Activated CD4-positive, alpha-beta T cell treated with anti-CD3 and anti-CD28 coated beads, Interleukin-2, Interleukin-6, amounts not matched to agents 100 ng/mL and 50 ng/mL, durations not matched to agents 16 hours and 8 hours (primary cell): ENCODE data around the gene TTLL5.
A peak's percentile ranks its signal among the peaks of the same experiment; 100 is the strongest.
"Not testable (repeated sequence)": the region's sequence is repeated elsewhere in the genome, so short reads cannot be mapped to it uniquely, and the experiment has no call there.

Experiments used
- DNase-seq: peaks from one replicate; pipeline ENCODE4 v3.0.0-alpha.2; 2020

TTLL5 gene

DNA sequence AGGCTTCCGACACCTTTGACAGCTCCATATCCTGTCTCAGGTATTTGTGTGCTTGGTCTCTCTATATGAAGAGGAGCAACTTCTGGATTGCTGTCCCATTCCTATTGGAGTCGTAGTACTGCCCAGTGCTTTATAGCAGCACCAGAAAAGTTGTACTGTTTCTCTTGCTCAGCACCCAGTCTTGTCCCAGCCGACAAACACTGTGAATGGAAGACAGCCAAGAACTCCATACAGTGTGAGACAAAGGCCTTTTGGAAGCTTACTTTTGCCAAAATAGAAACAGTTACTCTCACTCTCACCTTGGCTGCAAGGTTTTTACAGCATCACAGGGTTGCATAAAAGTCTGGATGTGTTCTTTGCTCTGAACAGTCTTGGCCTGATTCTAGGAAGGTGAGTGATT lies 215.5 kb downstream of the TTLL5 start:
- DNase-seq = no peak

DNA sequence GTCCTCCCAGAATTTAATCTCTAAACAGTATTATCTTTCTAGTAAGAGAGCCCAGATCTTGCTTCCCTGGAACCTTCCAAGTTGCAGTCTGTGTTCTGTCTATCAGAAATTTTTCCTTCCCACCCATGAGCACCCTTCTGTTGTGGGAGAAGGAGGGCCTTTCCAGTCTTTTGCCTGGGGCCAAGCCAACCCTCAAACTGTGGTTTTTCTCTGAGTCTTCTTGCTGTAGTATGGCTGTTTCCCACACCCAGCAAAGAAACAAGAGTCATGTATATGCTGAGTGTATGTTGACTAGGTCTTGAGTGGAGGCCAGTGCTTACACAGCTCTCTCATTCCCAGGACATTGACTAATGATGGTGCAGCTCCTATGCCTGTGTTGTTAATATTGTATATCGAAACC lies 216.2 kb downstream of the TTLL5 start:
- no peak for DNase-seq

DNA sequence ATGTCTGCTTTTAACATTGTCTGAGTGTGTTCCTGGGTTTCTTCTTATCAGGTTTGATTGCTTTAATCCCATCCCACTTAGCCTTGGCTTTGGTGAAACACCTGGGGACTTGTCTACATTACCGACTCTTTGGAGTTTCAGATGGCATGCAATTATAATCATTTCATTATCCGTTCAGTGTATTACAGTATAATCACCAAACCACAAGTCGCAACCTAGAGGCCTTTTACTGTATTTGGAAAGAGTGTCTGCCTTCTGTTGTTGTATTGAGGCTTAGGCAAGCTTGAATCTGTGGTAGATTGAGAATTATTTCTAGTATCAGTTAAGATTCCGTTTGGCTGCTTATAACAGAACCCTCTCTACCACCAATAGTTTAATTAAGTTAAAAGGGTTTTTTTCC lies 216.8 kb downstream of the TTLL5 start:
- DNase-seq = no peak

DNA sequence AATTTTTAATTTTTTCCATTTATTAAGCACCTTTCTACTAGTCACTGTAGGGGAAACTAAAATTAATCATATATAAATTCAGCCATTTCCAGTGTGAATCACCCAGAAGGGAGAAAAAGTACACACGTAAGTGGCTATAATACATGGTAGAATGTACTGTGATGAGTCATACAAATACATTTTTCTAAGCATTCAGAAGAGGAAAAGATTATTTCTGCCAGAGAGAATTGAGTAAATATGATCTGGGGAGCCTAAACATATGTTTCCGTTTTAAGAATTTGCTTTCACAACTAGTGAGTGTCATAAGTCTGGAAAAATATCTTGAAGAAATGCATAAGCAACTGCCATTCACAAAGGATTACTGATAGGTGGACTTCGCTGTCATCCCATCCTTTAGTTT lies 218.0 kb downstream of the TTLL5 start:
- DNase-seq = peak; percentile 66

DNA sequence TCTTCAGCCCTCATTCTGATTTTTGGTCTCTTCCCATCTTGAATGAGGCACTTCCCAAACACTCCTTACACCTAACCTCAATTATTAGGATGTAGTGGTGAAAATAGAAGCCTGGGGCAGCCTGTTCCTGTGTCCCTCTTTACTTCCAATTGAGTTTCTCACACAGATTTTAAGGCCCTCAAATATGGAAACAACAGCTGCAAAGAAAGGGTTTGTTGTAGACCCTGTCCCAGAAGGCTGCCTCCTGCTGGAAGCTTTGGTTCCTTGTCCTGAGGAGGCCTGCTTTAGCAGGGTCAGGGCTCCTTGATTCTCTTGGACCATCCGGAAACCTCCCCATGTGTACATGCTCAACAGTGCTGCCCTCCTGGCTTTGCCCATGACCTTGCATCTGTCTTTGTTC lies 219.5 kb downstream of the TTLL5 start:
- no peak for DNase-seq

DNA sequence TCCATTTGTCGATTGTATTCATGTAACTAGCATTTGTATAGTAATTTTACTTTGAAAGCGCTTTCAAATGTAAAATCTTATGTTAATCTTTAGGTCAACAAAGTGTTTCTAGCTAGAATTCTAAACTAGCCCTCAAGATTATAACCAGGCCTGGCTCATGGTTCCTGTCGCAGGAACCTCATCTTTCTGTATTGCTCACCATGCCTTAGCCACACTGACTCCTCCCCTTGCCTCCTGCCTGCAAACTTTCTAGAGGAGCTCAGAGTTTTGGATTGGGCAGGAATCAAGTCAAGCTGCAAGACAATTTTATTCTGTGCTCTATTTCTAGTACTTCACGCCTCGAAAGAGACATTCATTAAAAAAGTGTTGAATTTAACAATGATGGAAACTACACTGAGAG lies 220.9 kb downstream of the TTLL5 start:
- peak; percentile 36 for DNase-seq

DNA sequence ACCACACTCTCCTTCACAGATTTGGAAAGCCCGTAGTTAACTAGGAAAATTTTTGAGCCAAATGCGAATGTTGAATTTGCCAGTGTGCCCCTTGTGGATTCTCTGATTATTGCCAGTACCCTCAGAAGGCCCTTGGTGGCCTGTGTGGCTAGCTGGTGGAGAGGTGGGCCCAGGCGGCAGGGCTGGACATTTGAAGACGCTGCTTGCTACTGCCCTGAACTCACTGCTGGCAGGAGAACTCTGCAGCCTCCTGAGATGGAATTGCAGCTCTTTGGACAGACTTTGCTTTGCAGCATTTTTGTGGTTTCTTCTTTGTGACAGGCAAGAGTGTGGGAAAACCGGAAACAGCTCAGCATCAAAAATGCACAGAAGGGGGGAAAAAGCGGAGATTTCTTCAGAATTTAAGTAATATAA lies 223.2 kb downstream of the TTLL5 start:
- DNase-seq = no peak

DNA sequence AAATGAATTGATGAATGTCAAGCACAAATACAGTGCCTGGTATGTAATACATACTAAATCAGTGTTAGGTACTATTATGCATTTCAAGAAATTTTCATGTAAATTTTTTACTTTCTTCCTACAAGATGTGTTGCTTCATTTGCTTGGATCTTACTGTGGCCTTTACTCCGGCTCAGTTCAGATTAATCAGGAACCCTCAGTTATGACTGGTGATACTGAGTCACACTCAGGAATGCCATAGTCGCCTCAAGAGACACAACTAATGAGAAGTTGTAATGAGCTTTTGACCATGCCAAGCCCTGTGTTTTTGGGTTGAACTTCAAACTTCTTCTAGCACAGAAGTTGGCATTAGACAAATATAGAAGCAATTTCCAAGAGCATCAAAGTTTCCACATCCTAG lies 224.8 kb downstream of the TTLL5 start:
- DNase-seq = no peak

DNA sequence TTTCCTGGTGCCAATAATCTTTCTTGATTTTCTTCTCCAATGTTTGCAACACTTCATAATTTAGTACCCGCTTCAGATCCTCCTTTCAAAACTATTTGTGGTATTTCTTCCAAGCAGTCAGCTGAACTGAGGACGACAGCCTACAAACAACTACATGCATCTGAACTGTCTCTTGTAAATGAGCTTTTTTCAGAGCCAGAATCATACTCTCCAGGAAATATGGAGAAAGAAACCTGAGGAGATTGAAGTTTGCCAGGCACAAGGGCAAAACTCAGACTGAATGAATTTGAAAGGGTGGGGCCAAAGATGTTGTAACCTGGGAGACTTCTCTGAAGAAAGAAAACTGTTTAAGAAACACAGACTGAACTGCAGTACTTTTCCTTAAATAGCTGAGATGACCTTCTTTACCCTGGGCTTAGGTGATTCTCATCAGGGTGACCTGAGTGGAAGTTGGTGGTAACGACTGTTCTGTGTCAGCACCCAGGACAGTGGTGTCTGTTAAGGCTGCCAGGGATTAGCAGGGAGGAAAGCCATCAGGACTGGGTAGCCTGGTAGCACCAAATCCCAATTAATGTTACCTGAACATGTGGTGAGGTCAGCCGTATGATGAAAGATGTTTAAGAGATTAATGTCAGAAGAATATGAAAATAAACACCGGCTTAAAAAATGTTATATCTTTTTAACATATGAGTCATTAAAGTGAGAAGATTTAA lies 225.7 kb downstream of the TTLL5 start:
- DNase-seq = no peak

DNA sequence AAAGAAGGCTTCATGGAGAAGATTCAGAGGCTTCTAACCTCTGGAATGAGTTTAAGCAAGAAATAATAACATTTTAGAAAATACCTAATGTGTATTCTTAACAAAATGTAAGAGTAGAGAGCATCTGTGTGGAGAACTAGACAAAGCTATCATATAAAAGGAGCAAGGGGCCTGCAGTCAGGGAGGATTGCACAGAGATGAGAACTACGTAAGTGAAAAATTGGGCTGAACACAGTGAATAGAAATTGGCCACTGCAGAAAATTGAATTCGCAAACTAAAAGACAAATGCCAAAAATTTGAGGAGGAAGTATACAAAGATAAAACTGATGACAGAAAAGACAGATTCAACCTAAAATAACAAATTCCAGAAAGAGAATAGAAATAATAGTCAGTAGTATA lies 227.9 kb downstream of the TTLL5 start:
- DNase-seq = no peak

DNA sequence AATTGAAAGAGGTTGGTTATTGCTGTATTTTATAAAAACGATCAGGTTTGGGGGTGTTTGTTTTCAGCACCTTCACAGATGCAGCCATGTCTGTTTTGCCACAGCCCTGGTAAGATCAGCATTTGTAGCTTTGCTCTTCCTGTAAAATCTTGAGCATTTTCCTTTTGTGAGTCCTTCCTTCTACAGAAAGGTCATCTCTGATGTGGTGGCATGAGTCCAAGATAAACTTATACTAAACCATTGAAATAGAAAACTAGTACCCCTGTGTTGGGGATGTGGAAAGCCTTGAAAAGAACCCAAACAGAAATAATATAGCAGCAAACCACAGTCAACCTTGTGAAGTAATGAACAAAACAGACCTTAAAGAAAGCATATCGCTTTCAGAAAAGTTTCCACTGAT lies 235.3 kb downstream of the TTLL5 start:
- DNase-seq = no peak

DNA sequence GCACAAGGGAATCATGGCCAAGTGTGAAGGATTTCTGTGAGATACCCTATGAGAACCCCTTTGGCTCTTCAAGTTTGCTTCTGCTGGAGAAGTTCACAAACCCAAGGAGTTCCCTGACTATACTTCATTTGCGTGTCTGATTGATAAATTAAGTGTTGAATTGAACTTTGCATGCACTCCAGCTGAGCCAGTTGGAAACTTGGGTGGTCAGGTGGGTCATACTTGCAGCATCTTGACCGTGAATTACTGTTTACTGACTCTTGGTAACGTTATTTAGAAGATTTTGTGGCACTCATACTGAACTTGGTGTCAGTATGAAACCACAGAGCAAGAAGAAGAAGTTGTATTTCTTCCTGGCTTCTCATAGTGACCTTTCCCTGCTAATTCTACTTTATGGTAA lies 243.3 kb downstream of the TTLL5 start:
- no peak for DNase-seq

DNA sequence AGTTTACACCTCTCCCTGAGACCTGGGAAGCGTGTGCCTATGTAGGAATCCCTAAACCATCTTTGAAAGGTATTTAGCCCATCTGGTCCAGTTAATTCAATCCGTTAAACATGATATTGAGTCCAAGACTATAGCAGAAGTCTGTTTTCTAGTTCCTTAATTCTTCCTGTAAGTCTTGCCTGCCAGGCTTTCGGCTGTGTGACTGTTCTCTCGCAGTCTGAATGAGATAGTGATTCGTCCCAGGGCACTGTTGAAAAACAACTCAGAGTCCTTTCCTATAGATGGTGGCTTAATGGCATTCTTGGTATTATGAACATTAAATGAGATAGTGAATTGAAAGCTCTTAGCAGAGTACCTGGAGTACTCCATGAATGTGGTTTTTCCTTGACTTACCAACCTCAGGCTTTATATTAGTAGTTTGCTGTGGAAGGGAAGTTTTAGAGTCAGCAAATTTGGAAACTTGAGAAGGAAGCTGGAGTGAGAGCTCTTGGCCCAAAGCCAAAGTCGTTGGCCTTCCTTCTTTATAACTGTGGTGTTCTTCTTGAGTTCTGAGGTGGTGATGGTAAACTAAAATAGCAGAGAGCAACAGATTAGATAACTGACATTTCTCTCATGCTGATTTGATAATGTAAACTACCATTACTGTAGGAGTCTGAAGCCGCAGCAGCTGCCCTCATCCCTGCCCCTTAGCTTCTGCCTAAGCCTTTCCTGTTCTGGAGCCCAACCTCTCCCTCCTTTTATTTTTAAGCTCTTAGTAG lies 244.3 kb downstream of the TTLL5 start:
- no peak for DNase-seq

DNA sequence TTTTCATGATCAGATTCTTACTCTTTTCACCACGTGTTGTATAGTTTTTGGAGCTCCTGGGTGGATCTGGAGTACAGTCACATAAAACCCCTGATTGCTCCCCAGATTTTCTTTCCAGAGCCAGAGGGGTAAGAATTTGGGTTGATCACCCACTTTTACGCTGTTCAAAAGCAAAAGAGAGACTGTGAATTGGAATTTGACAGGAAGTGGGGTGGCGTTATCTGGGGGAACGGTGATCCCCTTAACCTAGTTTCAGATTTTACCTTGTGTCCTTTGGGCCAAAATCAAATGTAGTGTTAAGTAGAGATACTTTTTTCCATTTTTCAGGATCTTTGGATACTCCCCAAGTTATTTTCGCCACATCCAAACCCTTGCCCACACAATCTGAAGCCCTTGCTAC lies 245.2 kb downstream of the TTLL5 start:
- DNase-seq = no peak

DNA sequence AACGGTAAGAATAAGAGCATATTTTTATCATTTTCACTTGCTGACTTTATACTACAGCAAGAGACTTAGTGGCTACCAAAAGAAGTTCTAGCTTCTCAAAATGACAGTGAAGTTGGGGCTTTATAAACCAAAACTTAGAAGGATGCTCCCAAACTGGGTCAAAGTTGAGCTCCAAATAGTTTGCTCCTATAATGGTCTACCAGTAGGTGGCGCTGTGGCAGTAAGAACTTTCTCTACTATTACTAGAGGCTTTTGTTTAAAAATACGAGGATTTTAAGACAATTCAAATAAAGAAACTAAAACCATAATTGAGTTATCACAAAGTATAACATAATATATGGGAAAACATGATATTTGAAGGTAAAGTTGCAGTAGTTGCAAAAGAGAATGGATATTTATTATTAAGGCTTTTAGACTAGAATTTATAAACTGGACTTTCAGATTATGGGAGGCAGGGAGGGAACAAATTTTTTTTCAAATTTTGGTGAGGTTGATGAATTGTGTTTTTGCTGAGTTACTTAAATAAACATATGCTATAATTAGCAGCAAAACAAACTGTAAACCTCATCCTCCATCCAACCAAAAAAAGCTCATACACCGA lies 245.7 kb downstream of the TTLL5 start:
- peak; percentile 71 for DNase-seq

DNA sequence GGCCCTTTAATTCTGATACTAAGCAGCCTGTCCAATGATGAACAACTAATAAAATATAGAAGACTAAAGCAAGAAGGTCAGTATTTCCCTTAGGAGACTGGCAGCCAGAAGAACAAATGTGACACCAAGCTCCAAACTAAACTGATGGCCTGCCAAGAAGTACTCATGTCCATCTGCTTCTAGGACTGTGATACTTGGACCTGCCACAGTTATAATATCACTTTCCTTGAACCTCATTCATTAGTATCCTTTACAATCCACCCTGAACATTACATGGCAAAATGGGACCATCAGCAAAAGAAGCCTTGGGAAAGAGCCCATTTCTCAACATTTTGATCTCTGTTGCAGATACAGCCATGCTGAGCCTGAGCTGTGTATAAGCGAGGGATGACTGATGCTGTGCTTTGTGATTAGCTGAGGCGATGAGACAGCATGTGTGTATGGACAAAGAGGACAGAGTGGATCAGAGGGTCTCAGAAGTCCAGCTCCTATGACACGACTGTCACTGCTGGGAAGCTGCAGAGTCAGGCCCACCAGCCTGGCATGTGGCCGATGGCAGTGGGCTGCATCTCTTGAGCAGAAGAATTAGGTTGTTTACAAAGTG lies 246.8 kb downstream of the TTLL5 start:
- DNase-seq = no peak

DNA sequence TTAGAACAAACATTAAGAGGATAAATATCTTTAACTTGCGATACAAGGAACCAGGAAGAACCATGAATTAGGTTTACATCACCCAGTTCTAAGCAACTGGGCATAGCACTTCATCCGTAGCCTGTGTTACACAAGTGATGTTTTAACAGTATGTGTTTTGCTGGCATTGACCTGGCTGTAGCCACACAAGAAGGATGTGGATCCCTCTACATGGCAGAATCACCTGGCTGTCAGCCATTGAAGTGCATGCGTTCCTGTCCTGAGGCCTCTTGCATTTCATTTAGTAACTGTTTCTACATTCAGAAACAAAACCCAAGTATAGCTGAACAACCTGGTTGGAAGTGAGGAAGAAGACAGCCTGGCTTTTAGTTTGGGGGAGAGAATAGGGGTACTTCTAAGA lies 248.6 kb downstream of the TTLL5 start:
- DNase-seq = no peak

DNA sequence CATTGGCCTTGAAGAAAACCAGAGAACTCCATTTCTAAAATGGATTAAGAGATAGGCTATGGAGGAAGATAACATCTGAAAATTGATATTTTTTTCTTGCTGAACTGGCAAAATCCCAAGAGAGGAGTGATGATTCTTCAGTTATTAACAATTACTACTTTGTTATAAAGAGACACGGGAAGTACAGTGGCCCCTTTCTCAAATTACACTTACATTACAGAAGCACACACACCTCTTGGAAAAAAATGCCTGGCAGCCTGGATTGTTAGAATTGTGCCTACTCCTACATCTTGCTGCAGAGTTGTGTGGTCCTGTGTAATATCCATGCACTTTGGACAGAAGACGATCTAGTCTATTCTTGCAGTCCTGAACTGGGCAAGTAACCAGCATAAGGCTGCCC lies 249.0 kb downstream of the TTLL5 start:
- DNase-seq = no peak

DNA sequence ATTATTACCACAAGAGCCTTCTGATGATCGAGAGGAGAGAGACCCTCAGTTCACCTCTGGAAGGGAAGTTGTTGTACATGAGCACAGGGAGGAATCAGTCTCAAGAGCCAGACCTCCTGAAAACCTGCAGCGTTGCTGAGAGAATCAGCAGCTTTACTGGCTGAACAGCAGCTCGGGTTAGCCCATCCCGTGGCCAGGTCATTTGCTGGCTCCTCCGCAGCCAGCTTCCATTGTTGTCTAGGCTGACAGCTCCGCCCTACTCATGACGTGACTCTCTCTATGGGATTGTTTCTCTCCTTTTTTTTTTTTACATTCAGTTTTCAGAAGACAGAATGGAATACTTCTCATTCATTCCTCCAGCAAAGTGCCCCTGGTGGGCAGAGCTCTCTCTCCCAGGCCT lies 250.8 kb downstream of the TTLL5 start:
- no peak for DNase-seq

DNA sequence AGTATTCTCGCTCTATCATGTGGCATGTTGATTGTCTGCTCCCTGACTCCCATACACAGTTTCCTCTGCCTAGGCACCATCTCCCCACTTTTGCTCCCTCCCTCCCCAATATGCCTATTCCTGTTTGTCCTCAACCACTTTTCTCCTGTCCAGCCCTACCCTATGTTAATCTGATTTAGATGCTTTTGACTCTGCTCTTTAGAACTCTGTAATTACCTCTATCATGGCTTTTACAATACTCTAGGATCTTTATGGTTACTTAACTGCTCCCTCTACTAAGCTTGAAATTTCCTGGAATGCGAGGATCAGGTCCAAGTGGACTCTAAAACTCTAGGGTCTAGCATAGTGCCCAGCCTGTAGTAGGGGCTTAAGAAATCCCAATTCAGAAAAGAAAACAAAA lies 252.1 kb downstream of the TTLL5 start:
- DNase-seq = no peak

DNA sequence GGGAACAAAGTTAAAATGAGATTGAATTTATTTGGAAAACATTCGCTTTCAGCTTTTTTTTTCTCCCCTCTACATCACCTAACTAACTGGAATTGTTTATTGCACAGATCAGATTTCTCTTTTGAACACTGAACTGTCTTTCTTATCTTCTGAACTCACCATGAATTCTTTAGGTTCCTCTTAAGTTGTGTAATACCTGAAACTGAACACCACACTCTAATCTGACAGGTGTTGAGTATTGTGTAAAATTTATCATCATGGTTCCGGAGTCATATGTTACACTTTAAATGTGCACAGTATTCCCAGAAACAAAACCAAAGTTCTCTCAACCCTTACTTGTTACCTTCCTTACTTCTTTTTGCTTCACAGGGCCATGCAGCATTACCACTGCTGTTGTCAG lies 254.0 kb downstream of the TTLL5 start:
- DNase-seq = no peak

DNA sequence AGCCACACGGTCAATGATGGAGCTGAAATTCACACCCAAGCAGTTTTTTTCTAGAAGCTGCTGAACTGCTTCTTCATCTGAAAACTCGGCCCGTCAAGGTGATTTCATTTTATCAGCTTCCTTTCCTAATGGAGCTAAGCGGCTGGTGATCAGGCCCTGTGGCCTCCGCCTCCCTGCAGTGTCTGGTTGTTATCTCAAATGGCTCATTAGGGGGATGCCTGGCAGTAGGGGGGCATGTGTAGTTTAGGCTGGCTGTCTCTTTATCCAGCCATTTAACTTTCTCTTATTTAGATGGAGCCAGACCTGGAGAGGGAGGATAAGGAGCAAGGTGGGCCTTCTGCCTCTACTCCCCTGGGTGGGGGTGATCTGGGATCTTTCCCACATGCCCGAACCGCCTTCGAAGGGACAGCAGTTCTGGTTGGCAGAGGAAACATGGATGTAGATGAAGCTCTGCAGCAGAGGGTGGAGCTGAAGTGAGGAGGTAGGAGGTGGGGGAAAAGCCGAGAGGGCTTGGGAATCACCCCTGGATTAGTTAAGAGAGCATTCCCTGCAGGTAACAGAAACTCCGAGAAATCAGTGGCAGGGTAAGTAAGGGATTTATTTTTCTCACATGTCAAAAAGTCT lies 256.4 kb downstream of the TTLL5 start:
- DNase-seq = no peak

DNA sequence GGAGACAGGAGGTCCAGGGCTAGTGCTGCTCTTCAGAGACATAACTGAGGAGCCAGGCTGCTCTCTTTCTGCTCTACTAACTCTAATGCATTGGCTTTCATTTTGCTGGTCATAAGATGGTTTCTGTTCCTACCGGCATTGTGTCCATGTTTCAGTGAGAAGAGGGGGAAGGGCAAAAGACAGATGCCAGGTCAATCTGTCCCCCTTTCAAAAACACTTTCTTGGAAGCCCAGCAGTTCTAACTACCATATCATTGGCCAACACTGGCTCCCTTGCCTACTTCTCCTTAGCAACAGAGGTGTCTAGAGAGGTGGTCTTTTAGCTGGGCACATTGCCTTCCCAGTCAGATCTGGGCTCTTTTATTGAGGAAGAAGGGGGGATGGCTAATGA lies 256.9 kb downstream of the TTLL5 start:
- no peak for DNase-seq

DNA sequence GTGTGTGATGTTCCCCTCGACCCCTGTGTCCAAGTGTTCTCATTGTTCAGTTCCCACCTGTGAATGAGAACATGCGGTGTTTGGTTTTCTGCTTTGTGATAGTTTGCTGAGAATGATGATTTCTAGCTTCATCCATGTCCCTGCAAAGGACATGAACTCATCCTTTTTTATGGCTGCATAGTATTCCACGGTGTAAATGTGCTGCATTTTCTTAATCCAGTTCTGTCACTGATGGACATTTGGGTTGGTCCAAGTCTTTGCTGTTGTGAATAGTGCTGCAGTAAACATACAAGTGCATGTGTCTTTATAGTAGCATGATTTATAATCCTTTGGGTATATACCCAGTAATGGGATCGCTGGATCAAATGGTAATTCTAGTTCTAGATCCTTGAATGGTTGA lies 259.4 kb downstream of the TTLL5 start:
- not testable (repeated sequence) for DNase-seq
